VCaP (cell line): ENCODE data around the gene SOX12.

Experiments
- H3K27ac ChIP-seq: fragments of 450-650 bp; 2 replicates; pipeline ENCODE4 v1.5.1; 2017
- CTCF ChIP-seq: fragments of 450-650 bp; conservative IDR thresholded peaks from 2 replicates; pipeline ENCODE4 v1.5.1; 2017; ENCODE audit warnings: mild to moderate bottlenecking, moderate library complexity

SOX12 gene

DNA sequence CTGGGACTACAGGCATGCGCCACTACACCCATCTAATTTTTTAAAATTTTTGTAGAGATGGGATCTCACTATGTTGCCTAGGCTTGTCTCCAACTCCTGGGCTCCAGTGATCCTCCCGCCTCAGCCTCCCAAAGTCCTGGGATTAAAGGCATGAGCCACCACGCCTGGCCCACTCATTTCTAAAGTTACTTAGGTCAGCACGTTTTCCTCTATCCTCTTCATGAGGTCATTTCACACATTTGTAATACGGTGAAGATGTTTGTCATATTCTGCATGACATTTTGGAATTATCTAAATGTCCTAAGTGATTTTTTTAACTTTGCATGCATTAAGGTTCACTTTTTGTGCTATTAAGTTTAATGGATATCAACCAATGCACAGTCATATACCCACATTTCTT is 11.9 kb upstream of the SOX12 start:
- no peak for TF ChIP-seq CTCF
- H3K27ac ChIP-seq: no peak overlapping the region

GRCh38 chr20:313948-314347 is 11.4 kb upstream of the SOX12 start:
- H3K27ac ChIP-seq: no peak overlapping the region
- no peak for TF ChIP-seq CTCF

- H3K27ac ChIP-seq: no peak overlapping the region
- no peak for TF ChIP-seq CTCF
Measured at GRCh38 chr20:316316-317068, 8.9 kb upstream of the SOX12 start.

DNA sequence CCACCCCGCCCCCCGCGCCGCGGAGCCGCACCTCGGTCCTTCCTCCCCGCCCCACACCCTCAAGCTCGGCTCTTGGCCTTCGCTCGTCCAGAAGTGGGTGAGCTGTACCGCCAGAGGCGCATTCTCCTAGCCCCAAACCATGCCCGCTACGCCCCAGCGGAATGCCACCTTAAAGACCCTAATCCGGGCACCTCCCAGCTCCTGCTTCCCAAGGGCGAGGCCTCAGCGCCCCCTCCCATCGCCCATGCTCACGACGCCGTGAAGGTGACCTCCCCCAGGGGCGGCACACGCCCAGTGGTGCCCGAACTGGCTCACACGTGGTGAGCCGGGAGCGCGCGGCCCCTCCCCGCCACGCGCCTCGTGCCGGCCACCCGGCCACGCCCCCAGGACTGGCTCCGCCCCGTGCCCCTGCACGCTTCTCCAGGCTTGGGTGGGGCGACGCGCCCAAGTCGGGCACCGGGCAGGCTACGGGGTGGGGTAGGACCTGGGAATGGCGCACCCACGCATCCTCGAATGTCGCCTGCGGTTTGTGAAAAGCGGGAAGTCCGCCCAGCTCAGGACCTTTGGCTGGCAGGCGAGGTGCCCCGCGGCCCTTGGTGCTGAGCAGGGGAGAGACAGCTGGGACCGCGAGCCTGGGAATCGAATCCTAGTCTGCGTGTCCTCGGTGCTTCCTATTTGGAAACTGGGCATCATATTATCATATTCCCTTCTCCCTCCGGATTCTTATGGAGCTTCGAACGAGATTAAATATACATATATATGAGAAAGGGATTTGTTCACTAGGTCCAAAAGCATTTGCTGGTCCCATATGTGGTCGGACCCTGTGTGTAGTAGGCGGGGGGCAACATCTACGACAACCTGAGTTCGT is 941 bp upstream of the SOX12 start:
- peak overlapping the region; percentile 98 for H3K27ac ChIP-seq
- TF ChIP-seq CTCF: peak; percentile 54

- no peak; the same call in 1 of the 2 replicates for TF ChIP-seq CTCF
- peak overlapping the region; percentile 98 for H3K27ac ChIP-seq
Measured at GRCh38 chr20:325889-326644, 715 bp downstream of the SOX12 start.

- peak overlapping the region; percentile 98 for H3K27ac ChIP-seq
- TF ChIP-seq CTCF: no peak
Measured at GRCh38 chr20:326645-327185, 1.4 kb downstream of the SOX12 start.
